H1 (cell line): ENCODE data around the gene SEMA4D. TPM values are rescaled to one million over a fixed set of nuclear protein-coding genes. Genes with fewer than 3 reads are reported as not detected.

Experiments
- CTCF ChIA-PET: fragments of 300-600 bp; sonication (Branson Sonifier 250); formaldehyde crosslinking; loops from one replicate; lab custom pipeline; 2021; ENCODE audit not compliant: partially characterized antibody; lab: Charles Lee
- POLR2A ChIA-PET: fragments of 300-600 bp; sonication (Branson Sonifier 250); formaldehyde crosslinking; loops from one replicate; lab custom pipeline; 2021; ENCODE audit warnings: inconsistent platforms; ENCODE audit not compliant: partially characterized antibody; lab: Charles Lee
- DNase-seq, 2 experiments: peaks; one replicate each; pipeline versions ENCODE4 v3.0.0 to v3.0.0-alpha.2; 2010 to 2022; ENCODE audit warnings: low spot score in 2 of 2, low read depth in 1 of 2, mixed read lengths in 1 of 2
- FAIRE-seq: peaks from 2 replicates; lab custom pipeline; 2011; peaks lifted over from hg19 to GRCh38; lab: Jason Lieb, UNC
- H2AFZ ChIP-seq: 2 replicates; pipeline ENCODE4 v1.8.1; 2012; ENCODE audit warnings: low read length, inconsistent platforms
- H2AK5ac ChIP-seq: 2 replicates; pipeline ENCODE4 v1.6.1; 2013; ENCODE audit warnings: low read depth, low read length
- H2BK120ac ChIP-seq: replicated peaks from 2 replicates; pipeline ENCODE3; 2013; ENCODE audit warnings: low read depth, low read length, inconsistent platforms
- H2BK12ac ChIP-seq: 2 replicates; pipeline ENCODE4 v1.6.1; 2013; ENCODE audit warnings: low read depth, low read length
- H2BK15ac ChIP-seq: 2 replicates; pipeline ENCODE4 v1.6.1; 2013; ENCODE audit warnings: low read length
- H2BK20ac ChIP-seq: 2 replicates; pipeline ENCODE4 v1.6.1; 2013; ENCODE audit warnings: low read length
- H2BK5ac ChIP-seq: 2 replicates; pipeline ENCODE4 v1.6.1; 2013; ENCODE audit warnings: low read depth, low read length
- H3K14ac ChIP-seq: 2 replicates; pipeline ENCODE4 v1.6.1; 2013; ENCODE audit warnings: inconsistent platforms; ENCODE audit not compliant: insufficient read length
- H3K18ac ChIP-seq: 2 replicates; pipeline ENCODE4 v1.6.1; 2013; ENCODE audit warnings: low read length; ENCODE audit errors: extremely low read depth
- H3K23ac ChIP-seq: 2 replicates; pipeline ENCODE4 v1.6.1; 2013; ENCODE audit warnings: inconsistent platforms; ENCODE audit not compliant: insufficient read length
- H3K23me2 ChIP-seq: 2 replicates; pipeline ENCODE4 v1.6.1; 2013; ENCODE audit warnings: low read depth, low read length
- H3K27ac ChIP-seq: 2 replicates; pipeline ENCODE4 v1.6.1; 2011; ENCODE audit warnings: low read depth, low read length, inconsistent platforms
- H3K27me3 ChIP-seq, 4 experiments: replicated peaks in 1 of 4; 1 replicate in 1 of 4; 2 replicates in 3 of 4; pipeline versions ENCODE4 v1.6.1 to v1.8.1; 2011 to 2013; ENCODE audit warnings: low read length in 3 of 4, mild to moderate bottlenecking in 3 of 4, inconsistent platforms in 2 of 4, mixed read lengths in 2 of 4, moderate library complexity in 1 of 4; ENCODE audit not compliant: control insufficient read depth in 3 of 4, insufficient read depth in 3 of 4; ENCODE audit errors: extremely low read depth in 1 of 4
- H3K36me3 ChIP-seq, 4 experiments: 2 replicates each; pipeline versions ENCODE4 v1.6.1 to v1.8.1; 2011 to 2013; ENCODE audit warnings: mild to moderate bottlenecking in 4 of 4, low read length in 3 of 4, moderate library complexity in 2 of 4, control low read depth in 1 of 4, inconsistent platforms in 1 of 4; ENCODE audit not compliant: insufficient read depth in 4 of 4, control insufficient read depth in 2 of 4
- H3K4ac ChIP-seq: replicated peaks from 2 replicates; pipeline ENCODE3; 2013; ENCODE audit warnings: low read length, low read depth, mixed read lengths, inconsistent platforms; ENCODE audit not compliant: insufficient read length
- H3K4me1 ChIP-seq, 4 experiments: replicated peaks in 1 of 4; 1 replicate in 1 of 4; 2 replicates in 3 of 4; pipeline versions ENCODE4 v1.6.1 to v1.8.1; 2011 to 2013; ENCODE audit warnings: low read length in 3 of 4, inconsistent platforms in 2 of 4, mixed read lengths in 1 of 4; ENCODE audit not compliant: insufficient read depth in 4 of 4, control insufficient read depth in 3 of 4
- H3K4me2 ChIP-seq, 2 experiments: 2 replicates each; pipeline versions ENCODE4 v1.6.1 to v1.8.1; 2011 to 2013; ENCODE audit warnings: low read depth in 2 of 2, low read length in 2 of 2, control low read depth in 1 of 2, inconsistent platforms in 1 of 2, mild to moderate bottlenecking in 1 of 2; ENCODE audit not compliant: insufficient read depth in 1 of 2
- H3K4me3 ChIP-seq, 4 experiments: fragments of 200-600, 300-600 bp in 1 of 4; sonication (generic), shearing (Covaris generic), sonication (Bioruptor Twin) in 1 of 4; 2 replicates each; pipeline versions ENCODE4 v1.5.1 to v1.8.1; 2011 to 2016; ENCODE audit warnings: low read length in 4 of 4, low read depth in 3 of 4, control low read depth in 2 of 4, inconsistent platforms in 2 of 4, mild to moderate bottlenecking in 2 of 4, mixed read lengths in 1 of 4, moderate library complexity in 1 of 4; ENCODE audit not compliant: insufficient read depth in 2 of 4; ENCODE audit errors: extremely low read depth in 1 of 4
- H3K56ac ChIP-seq: replicated peaks from 2 replicates; pipeline ENCODE3; 2013; ENCODE audit warnings: low read depth, mild to moderate bottlenecking, mixed read lengths, low read length, inconsistent platforms; ENCODE audit not compliant: insufficient read length
- H3K79me1 ChIP-seq: 2 replicates; pipeline ENCODE4 v1.6.1; 2013; ENCODE audit warnings: low read depth, low read length, control low read depth
- H3K79me2 ChIP-seq, 2 experiments: 2 replicates each; pipeline versions ENCODE4 v1.6.1 to v1.8.1; 2012 to 2013; ENCODE audit warnings: low read length in 2 of 2, mild to moderate bottlenecking in 2 of 2, inconsistent platforms in 1 of 2; ENCODE audit not compliant: insufficient read depth in 2 of 2, control insufficient read depth in 1 of 2
- H3K9ac ChIP-seq, 4 experiments: replicated peaks in 1 of 4; 1 replicate in 1 of 4; 2 replicates in 3 of 4; pipeline versions ENCODE4 v1.6.1 to v1.8.1; 2011 to 2013; ENCODE audit warnings: low read depth in 3 of 4, low read length in 3 of 4, control low read depth in 2 of 4, mild to moderate bottlenecking in 2 of 4, moderate library complexity in 2 of 4, inconsistent platforms in 1 of 4; ENCODE audit errors: extremely low read depth in 1 of 4
- H3K9me3 ChIP-seq, 2 experiments: 2 replicates each; pipeline versions ENCODE4 v1.6.1 to v1.8.1; 2012 to 2013; ENCODE audit warnings: mild to moderate bottlenecking in 2 of 2, moderate library complexity in 2 of 2, control low read depth in 1 of 2, inconsistent platforms in 1 of 2, low read depth in 1 of 2, low read length in 1 of 2, mixed read lengths in 1 of 2; ENCODE audit not compliant: insufficient read depth in 2 of 2
- H4K20me1 ChIP-seq, 2 experiments: replicated peaks in 1 of 2; 2 replicates each; pipeline versions ENCODE3 to v1.8.1; 2011 to 2013; ENCODE audit warnings: inconsistent platforms in 2 of 2, low read length in 2 of 2, mild to moderate bottlenecking in 1 of 2; ENCODE audit not compliant: insufficient read depth in 2 of 2, control insufficient read depth in 1 of 2
- H4K5ac ChIP-seq: 2 replicates; pipeline ENCODE4 v1.6.1; 2013; ENCODE audit warnings: low read length, low read depth, mixed read lengths, inconsistent platforms; ENCODE audit not compliant: insufficient read length
- H4K8ac ChIP-seq: 2 replicates; pipeline ENCODE4 v1.8.0; 2013; ENCODE audit warnings: mild to moderate bottlenecking, moderate library complexity, low read length, inconsistent platforms; ENCODE audit not compliant: insufficient read depth; ENCODE audit errors: extremely low read depth
- H4K91ac ChIP-seq: replicated peaks from 2 replicates; pipeline ENCODE3; 2013; ENCODE audit warnings: low read length, mixed read lengths, inconsistent platforms; ENCODE audit not compliant: insufficient read length
- CBX8 ChIP-seq: fragments of 300-800, 300-1000 bp; sonication (generic); IDR thresholded peaks from 2 replicates; pipeline ENCODE4 v1.7.1; 2016; ENCODE audit warnings: low read depth, low read length, borderline replicate concordance
- EGR1 ChIP-seq: IDR thresholded peaks from 2 replicates; pipeline ENCODE4 v1.6.1; 2011; ENCODE audit warnings: low read depth, low read length, borderline replicate concordance
- EP300 ChIP-seq, 2 experiments: IDR thresholded peaks; 1 replicate in 1 of 2; 2 replicates in 1 of 2; pipeline ENCODE4 v1.6.1; 2011 to 2012; ENCODE audit warnings: low read depth in 2 of 2, low read length in 2 of 2, mild to moderate bottlenecking in 2 of 2, borderline replicate concordance in 1 of 2, inconsistent platforms in 1 of 2, moderate library complexity in 1 of 2
- GABPA ChIP-seq: IDR thresholded peaks from 2 replicates; pipeline ENCODE4 v1.6.1; 2011; ENCODE audit warnings: mild to moderate bottlenecking, low read length, moderate library complexity, borderline replicate concordance; ENCODE audit not compliant: insufficient read depth
- KDM1A ChIP-seq: fragments of 200-600, 300-600 bp; sonication (generic); IDR thresholded peaks from 2 replicates; pipeline ENCODE4 v1.7.1; 2016; ENCODE audit warnings: mild to moderate bottlenecking, low read length, borderline replicate concordance
- KDM4A ChIP-seq: IDR thresholded peaks from one replicate; pipeline ENCODE4 v1.7.1; 2012; ENCODE audit warnings: low read depth, mild to moderate bottlenecking, moderate library complexity, low read length, inconsistent platforms; ENCODE audit not compliant: severe bottlenecking
- KDM5A ChIP-seq: fragments of 200-600 bp; IDR thresholded peaks from 2 replicates; pipeline ENCODE4 v1.7.1; 2012; ENCODE audit warnings: mild to moderate bottlenecking, low read length, inconsistent platforms, mixed read lengths
- POU5F1 ChIP-seq: IDR thresholded peaks from 2 replicates; pipeline ENCODE4 v1.6.1; 2011; ENCODE audit warnings: low read depth, mild to moderate bottlenecking, low read length, moderate library complexity
- RBBP5 ChIP-seq: IDR thresholded peaks from 2 replicates; pipeline ENCODE4 v1.7.1; 2012; ENCODE audit warnings: low read depth, mild to moderate bottlenecking, inconsistent platforms, low read length, moderate library complexity, borderline replicate concordance
- SP4 ChIP-seq: IDR thresholded peaks from 2 replicates; pipeline ENCODE4 v1.6.1; 2012; ENCODE audit warnings: low read length, inconsistent platforms
- WGBS, 2 experiments: shearing (Covaris generic) in 1 of 2; methylation state at CpG; one replicate each; pipeline versions ENCODE4 v1.1.6 to v1.1.7; 2013 to 2015; ENCODE audit warnings: low lambda C conversion rate in 2 of 2, mixed read lengths in 2 of 2, inconsistent platforms in 1 of 2, low coverage in 1 of 2, missing lambda C conversion rate in 1 of 2; ENCODE audit not compliant: insufficient replicate concordance in 2 of 2, insufficient coverage in 1 of 2, insufficient read length in 1 of 2; ENCODE audit errors: extremely low coverage in 1 of 2, missing lambda C conversion rate in 1 of 2; 5-methylcytosine and 5-hydroxymethylcytosine counted together
- polyA plus RNA-seq, 7 experiments: library from polyadenylated mRNA; depleted of rRNA in 3 of 7; stranded (reverse) in 5 of 7; unstranded in 2 of 7; fragments of >200 nt in 5 of 7; fragments of 200-250 nt in 2 of 7; gene quantifications; 1 replicate in 5 of 7; 2 replicates in 1 of 7; 4 replicates in 1 of 7; pipeline versions ENCODE4 v1.2.1 to v1.2.3, GENCODE V29; 2011 to 2013; ENCODE audit warnings: missing spikeins in 2 of 7, mixed read lengths in 2 of 7
- total RNA-seq: library from RNA; stranded (reverse); fragmentation: NEBNext Ultra II Directional; extraction: Animal tissue kit (Norgen Biotek cat#: 25700); gene quantifications from 2 replicates; pipeline ENCODE4 v1.2.1, GENCODE V29; 2021
- TF ChIP-seq, protein P1 (sequence below): IDR thresholded peaks from 2 replicates; pipeline ENCODE4 v1.6.1; 2011; ENCODE audit warnings: low read depth, mild to moderate bottlenecking, low read length; ENCODE audit not compliant: insufficient read depth
- TF ChIP-seq, protein P2 (sequence below): IDR thresholded peaks from 2 replicates; pipeline ENCODE4 v1.6.1; 2012; ENCODE audit warnings: inconsistent platforms

SEMA4D gene
- total and polyA plus RNA-seq, 2 of the 8 experiments (the other 6 are each of a cell fraction or from before 2014, with no cell fraction given), result 21.0 to 70.4 TPM

DNA sequence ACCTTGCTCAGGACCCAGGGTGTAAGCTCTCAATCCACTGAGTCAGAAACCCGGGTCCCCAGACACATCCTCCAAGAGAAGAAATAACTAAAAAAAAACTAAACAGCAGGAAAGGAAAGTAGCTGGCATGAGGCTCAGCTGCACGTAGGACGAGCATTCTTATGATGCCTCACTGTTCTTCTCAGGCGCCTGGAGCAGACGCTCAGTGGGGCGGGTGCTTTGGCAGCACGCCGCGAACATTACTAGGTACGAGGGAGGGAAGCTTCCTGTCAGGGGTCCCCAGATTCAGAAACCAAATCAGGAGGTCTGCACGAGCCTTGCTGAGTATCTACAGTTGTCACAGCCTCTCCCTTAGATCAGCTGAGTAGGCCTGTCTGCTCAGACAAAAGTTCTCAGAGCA, 93.8 kb downstream of the SEMA4D start:
- POLR2A ChIA-PET, result no interaction called here
- TF ChIP-seq KDM5A, result no peak
- TF ChIP-seq GABPA, result no peak
- TF ChIP-seq EGR1, result no peak
- no peak for TF ChIP-seq SP4
- no peak for TF ChIP-seq KDM4A
- TF ChIP-seq CBX8, result no peak
- no peak for TF ChIP-seq KDM1A
- TF ChIP-seq, protein P1, sequence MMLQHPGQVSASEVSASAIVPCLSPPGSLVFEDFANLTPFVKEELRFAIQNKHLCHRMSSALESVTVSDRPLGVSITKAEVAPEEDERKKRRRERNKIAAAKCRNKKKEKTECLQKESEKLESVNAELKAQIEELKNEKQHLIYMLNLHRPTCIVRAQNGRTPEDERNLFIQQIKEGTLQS, result no peak
- TF ChIP-seq POU5F1, result no peak
- TF ChIP-seq EP300 (IDR thresholded peaks at IDR 0.05; ENCODE audit: borderline replicate concordance in 1 of 2, low read depth in 2 of 2, low read length in 2 of 2), result no peak
- TF ChIP-seq, protein P2, sequence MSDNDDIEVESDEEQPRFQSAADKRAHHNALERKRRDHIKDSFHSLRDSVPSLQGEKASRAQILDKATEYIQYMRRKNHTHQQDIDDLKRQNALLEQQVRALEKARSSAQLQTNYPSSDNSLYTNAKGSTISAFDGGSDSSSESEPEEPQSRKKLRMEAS, result no peak
- no peak for TF ChIP-seq RBBP5

More for the DNA sequence above, 93.8 kb downstream of the SEMA4D start:
- Histone ChIP-seq H4K8ac (no peak overlapping the region), H2BK15ac (no peak overlapping the region), H2AK5ac (no peak overlapping the region), H3K23ac (no peak overlapping the region), H3K4me2 (no peak overlapping the region), H3K27me3 (no peaks in the 10 kb centered on the region), H2BK120ac (no peak overlapping the region), H3K23me2 (no peaks in the 10 kb centered on the region), H3K9ac (no peak overlapping the region), H3K14ac (no peak overlapping the region), H3K9me3 (no peaks in the 10 kb centered on the region), H4K91ac (no peak overlapping the region), H3K36me3 (peaks cover 2 to 15% (median 12%) of the 10 kb centered on the region in 4 experiments; a peak in 7 of 8 replicates), H3K56ac (no peak overlapping the region), H2BK5ac (no peak overlapping the region), H4K5ac (no peak overlapping the region), H3K4me1 (no peaks in the 10 kb centered on the region), H2BK12ac (no peak overlapping the region), H3K79me2 (peaks cover 0 to 19% of the 10 kb centered on the region in 2 experiments; a peak in 2 of 4 replicates), H4K20me1 (peaks cover 0 to 4% of the 10 kb centered on the region in 2 experiments), H3K4me3 (no peak overlapping the region), H3K79me1 (peaks cover 7% of the 10 kb centered on the region; the same call in 1 of the 2 replicates), H2BK20ac (no peak overlapping the region), H3K27ac (no peak overlapping the region), H3K4ac (no peak overlapping the region), H3K18ac (no peak overlapping the region), H2AFZ (no peak overlapping the region)
- 89% methylated on average over 11 of the region's 11 CpGs; no CpG with 5 or more reads in 1 of the 2 experiments for WGBS, 2 experiments
- CTCF ChIA-PET, result interaction anchor here (0.9 to 3.1 kb wide), 3 partner anchors 25 to 189 kb away, joined by 5 to 12 read pairs (median 6); no protein-coding TSS in a partner anchor
- DNase-seq, result no peak
- FAIRE-seq, result no peak
